Urinary bladder (tissue), 4 donors: ENCODE results near the gene PPIP5K2. TPM values are rescaled to one million over a fixed set of nuclear protein-coding genes. Genes with fewer than 3 reads are reported as not detected.
"Not testable (repeated sequence)": the region's sequence is repeated elsewhere in the genome, so short reads cannot be mapped to it uniquely, and the experiment has no call there.

Experiments
- DNase-seq: peaks from one replicate; pipeline ENCODE4 v3.0.0-alpha.2; 2015; ENCODE audit errors: extremely low spot score
- H3K27ac ChIP-seq: one replicate; pipeline ENCODE4 v1.5.1; 2013; ENCODE audit warnings: low read depth, mild to moderate bottlenecking, moderate library complexity
- H3K36me3 ChIP-seq: one replicate; pipeline ENCODE4 v1.6.1; 2013; ENCODE audit warnings: mild to moderate bottlenecking, moderate library complexity; ENCODE audit not compliant: insufficient read depth
- H3K4me1 ChIP-seq: one replicate; pipeline ENCODE4 v1.6.1; 2013; ENCODE audit warnings: mild to moderate bottlenecking, moderate library complexity; ENCODE audit not compliant: insufficient read depth
- H3K4me3 ChIP-seq: one replicate; pipeline ENCODE4 v1.5.1; 2013; ENCODE audit warnings: low read depth, low read length
- WGBS: extraction: QIAGEN DNeasy Blood & Tissue Kit; methylation state at CpG from one replicate; pipeline ENCODE4 v1.1.7; 2013; 5-methylcytosine and 5-hydroxymethylcytosine counted together
- polyA plus RNA-seq: library from polyadenylated mRNA; stranded (reverse); fragments of 200-250 nt; gene quantifications from one replicate; pipeline ENCODE4 v1.2.3, GENCODE V29; 2013
- total RNA-seq: library from RNA; depleted of rRNA; stranded (reverse); fragments of >200 nt; gene quantifications from one replicate; pipeline ENCODE4 v1.2.3, GENCODE V29; 2014
- donor health status: healthy with polysubstance abuse.
- donor health status: healthy.

PPIP5K2 gene
- total and polyA plus RNA-seq, 2 donors, result 13.8 to 143 TPM

- Histone ChIP-seq H3K36me3 (peaks cover 1% of the 10 kb centered on the region), H3K4me1 (no peaks in the 10 kb centered on the region), H3K4me3 (no peak overlapping the region), H3K27ac (no peak overlapping the region)
- DNase-seq, result no peak
- WGBS, result 98% methylated on average over 1 of the region's 1 CpG
These were observed 15.4 kb downstream of the PPIP5K2 start for GRCh38 chr5:103135461-103135860.

GRCh38 chr5:103138202-103138690, 18.1 kb downstream of the PPIP5K2 start:
- DNase-seq, result no peak
- Histone ChIP-seq H3K4me3 (no peak overlapping the region), H3K27ac (no peak overlapping the region), H3K36me3 (no peaks in the 10 kb centered on the region), H3K4me1 (no peaks in the 10 kb centered on the region)
- 92% methylated on average over 3 of the region's 3 CpGs for WGBS

- no peak overlapping the region for H3K4me3 ChIP-seq
- DNase-seq, result no peak
- H3K4me1 ChIP-seq, result no peaks in the 10 kb centered on the region
- no peak overlapping the region for H3K27ac ChIP-seq
- WGBS, result 3% methylated on average over 2 of the region's 2 CpGs
- H3K36me3 ChIP-seq, result no peaks in the 10 kb centered on the region
These were observed 19.3 kb downstream of the PPIP5K2 start for GRCh38 chr5:103139264-103139865.

DNA sequence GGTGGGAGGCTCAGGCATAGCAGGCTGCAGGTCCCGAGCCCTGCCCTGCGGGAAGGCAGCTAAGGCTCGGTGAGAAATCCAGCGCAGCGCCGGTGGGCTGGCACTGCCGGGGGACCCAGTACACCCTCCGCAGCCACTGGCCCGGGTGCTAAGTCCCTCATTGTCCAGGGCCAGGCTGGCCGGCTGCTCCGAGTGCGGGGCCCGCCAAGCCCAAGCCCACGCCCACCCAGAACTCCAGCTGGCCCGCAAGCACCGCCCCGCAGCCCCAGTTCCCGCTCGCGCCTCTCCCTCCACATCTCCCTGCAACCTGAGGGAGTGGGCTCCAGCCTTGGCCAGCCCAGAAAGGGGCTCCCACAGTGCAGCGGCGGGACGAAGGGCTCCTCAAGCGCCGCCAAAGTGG, 22.0 kb downstream of the PPIP5K2 start:
- not testable (repeated sequence) for H3K4me1 ChIP-seq

GRCh38 chr5:103145196-103145595, 25.1 kb downstream of the PPIP5K2 start:
- Histone ChIP-seq H3K4me3 (no peak overlapping the region), H3K27ac (no peak overlapping the region), H3K36me3 (no peaks in the 10 kb centered on the region), H3K4me1 (no peaks in the 10 kb centered on the region)
- no peak for DNase-seq

More for the DNA sequence above, 22.0 kb downstream of the PPIP5K2 start:
- not testable (repeated sequence) for DNase-seq, H3K27ac ChIP-seq, H3K4me3 ChIP-seq, H3K36me3 ChIP-seq
- 99% methylated on average over 24 of the region's 25 CpGs for WGBS

DNA sequence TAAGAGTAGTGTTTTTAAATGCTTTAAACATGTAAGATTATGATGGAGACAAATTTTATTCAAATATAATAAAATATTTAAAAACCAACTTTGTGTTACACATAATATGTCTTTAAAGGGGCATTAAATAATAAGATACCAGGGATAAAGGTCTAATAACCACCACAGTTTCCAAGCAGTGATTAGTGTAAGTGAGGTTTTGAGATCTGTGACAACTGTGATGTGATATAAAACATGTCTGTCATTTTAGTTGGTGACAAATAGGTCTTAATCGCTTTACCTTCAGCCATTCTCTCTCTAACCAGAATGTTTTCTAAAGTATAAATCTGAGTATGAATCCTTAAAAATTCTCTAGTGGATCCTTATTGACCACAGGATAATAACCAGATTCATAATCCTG, 28.1 kb downstream of the PPIP5K2 start:
- 87% methylated on average over 1 of the region's 1 CpG for WGBS
- Histone ChIP-seq H3K4me3 (no peak overlapping the region), H3K4me1 (no peaks in the 10 kb centered on the region), H3K27ac (no peak overlapping the region), H3K36me3 (no peaks in the 10 kb centered on the region)
- no peak for DNase-seq

- Histone ChIP-seq H3K36me3 (no peaks in the 10 kb centered on the region), H3K4me3 (no peak overlapping the region), H3K27ac (no peak overlapping the region), H3K4me1 (no peaks in the 10 kb centered on the region)
- 97% methylated on average over 1 of the region's 1 CpG for WGBS
- DNase-seq, result no peak
These were observed 31.1 kb downstream of the PPIP5K2 start for GRCh38 chr5:103151156-103151555.

GRCh38 chr5:103166706-103167105, 46.6 kb downstream of the PPIP5K2 start:
- DNase-seq, result no peak
- Histone ChIP-seq H3K36me3 (peaks cover 2% of the 10 kb centered on the region), H3K27ac (no peak overlapping the region), H3K4me1 (no peaks in the 10 kb centered on the region), H3K4me3 (no peak overlapping the region)

- 93% methylated on average over 1 of the region's 1 CpG for WGBS
- H3K27ac ChIP-seq, result no peak overlapping the region
- no peaks in the 10 kb centered on the region for H3K36me3 ChIP-seq
- no peaks in the 10 kb centered on the region for H3K4me1 ChIP-seq
- no peak overlapping the region for H3K4me3 ChIP-seq
- DNase-seq, result no peak
These were observed 54.0 kb downstream of the PPIP5K2 start for GRCh38 chr5:103174147-103174546.

DNA sequence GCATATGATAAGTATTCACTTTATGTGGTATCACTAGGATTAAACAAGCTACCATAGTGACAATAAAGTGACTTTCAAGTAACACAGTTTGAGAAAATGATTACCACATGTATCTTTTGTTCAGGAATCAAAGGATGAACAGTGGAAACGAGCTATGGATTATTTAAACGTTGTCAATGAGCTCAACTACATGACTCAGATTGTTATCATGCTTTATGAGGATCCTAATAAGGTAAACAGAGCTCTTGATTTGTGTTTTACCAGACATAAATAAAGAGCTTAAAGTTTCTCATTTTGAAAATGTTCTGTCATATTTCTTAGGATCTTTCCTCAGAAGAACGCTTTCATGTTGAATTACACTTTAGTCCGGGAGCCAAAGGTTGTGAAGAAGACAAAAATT, 57.4 kb downstream of the PPIP5K2 start:
- DNase-seq, result no peak
- H3K4me1 ChIP-seq, result no peaks in the 10 kb centered on the region
- H3K4me3 ChIP-seq, result no peak overlapping the region
- WGBS, result 48% methylated on average over 4 of the region's 4 CpGs
- H3K27ac ChIP-seq, result no peak overlapping the region
- H3K36me3 ChIP-seq, result peaks cover 2% of the 10 kb centered on the region

DNA sequence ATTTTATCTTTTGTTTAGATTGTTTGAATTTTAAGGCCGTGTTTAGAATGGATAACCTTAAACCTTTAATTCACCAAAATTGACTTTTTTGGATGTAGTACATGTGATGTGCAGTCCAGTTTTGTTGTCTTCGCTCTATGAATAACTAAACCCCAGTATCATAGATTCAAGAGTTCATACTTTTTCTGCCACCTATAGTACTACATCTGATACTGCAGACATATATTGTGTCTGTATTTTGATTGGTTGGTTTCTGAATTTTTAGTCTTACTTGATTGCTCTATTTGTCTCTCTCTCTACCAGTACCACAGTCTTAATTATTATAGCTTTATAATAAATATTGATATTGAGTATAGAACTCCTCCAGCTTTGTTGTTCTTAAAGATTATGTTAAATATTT, 58.1 kb downstream of the PPIP5K2 start:
- no peak overlapping the region for H3K27ac ChIP-seq
- no peak overlapping the region for H3K4me3 ChIP-seq
- DNase-seq, result no peak
- 68% methylated on average over 2 of the region's 2 CpGs for WGBS
- H3K4me1 ChIP-seq, result no peaks in the 10 kb centered on the region
- peaks cover 2% of the 10 kb centered on the region for H3K36me3 ChIP-seq

- no peak overlapping the region for H3K4me3 ChIP-seq
- 96% methylated on average over 8 of the region's 8 CpGs for WGBS
These were observed 66.1 kb downstream of the PPIP5K2 start for GRCh38 chr5:103186152-103186551.

DNA sequence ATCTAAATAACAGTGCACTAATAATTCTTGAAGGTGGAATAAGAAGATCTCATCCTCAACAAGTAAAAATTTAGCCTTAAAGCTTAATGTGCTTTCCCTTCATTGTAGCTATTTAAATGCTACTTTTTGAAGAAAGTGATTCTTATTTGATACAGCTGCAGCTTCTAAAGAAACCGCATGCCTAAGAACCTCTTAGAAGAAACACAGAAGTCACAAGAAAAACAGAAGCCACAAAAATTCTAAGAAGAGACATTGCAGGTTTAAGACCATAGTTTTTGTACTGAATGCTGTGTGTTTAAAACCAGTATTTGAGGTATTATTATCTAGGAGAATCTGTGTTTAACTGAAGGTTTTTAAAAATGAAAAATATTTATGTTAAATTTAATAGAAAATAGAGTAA, 68.3 kb downstream of the PPIP5K2 start:
- H3K36me3 ChIP-seq, result peaks cover 3% of the 10 kb centered on the region
- WGBS, result 88% methylated on average over 1 of the region's 1 CpG
- H3K27ac ChIP-seq, result no peak overlapping the region
- no peaks in the 10 kb centered on the region for H3K4me1 ChIP-seq
- H3K4me3 ChIP-seq, result no peak overlapping the region
- no peak for DNase-seq

More at GRCh38 chr5:103186152-103186551, 66.1 kb downstream of the PPIP5K2 start:
- Histone ChIP-seq H3K36me3 (peaks cover 5% of the 10 kb centered on the region), H3K27ac (no peak overlapping the region), H3K4me1 (no peaks in the 10 kb centered on the region)
- no peak for DNase-seq

DNA sequence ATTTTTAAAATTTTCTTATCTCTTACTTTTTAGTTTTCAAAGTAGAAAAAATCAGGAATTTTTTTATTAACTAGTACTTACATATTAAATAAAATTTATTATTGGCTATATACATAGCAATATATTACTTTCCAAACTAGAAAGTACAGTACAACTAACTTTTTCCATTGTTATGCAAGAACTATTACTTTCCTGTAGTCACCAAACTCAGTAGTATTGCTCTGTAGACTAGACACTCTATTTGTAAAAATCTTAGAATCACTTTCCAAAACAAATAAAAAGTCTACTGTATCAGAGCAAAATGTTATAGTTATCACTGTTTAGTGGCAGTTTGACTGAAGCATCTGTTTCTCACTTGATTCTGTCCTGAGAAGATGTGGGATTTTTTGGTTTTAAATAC, 83.1 kb downstream of the PPIP5K2 start:
- H3K4me3 ChIP-seq, result no peak overlapping the region
- DNase-seq, result no peak
- no peaks in the 10 kb centered on the region for H3K36me3 ChIP-seq
- no peak overlapping the region for H3K27ac ChIP-seq
- no peaks in the 10 kb centered on the region for H3K4me1 ChIP-seq

GRCh38 chr5:103204990-103205389, 84.9 kb downstream of the PPIP5K2 start:
- WGBS, result 94% methylated on average over 3 of the region's 3 CpGs
- H3K4me1 ChIP-seq, H3K27ac ChIP-seq, DNase-seq, H3K36me3 ChIP-seq, H3K4me3 ChIP-seq: not testable (repeated sequence)
